Activated naive CD4-positive, alpha-beta T cell treated with anti-CD3 and anti-CD28 coated beads, Interleukin-2, amount 10 ng/mL, durations not matched to agents 7 days and 5 days (primary cell): ENCODE measurements around the gene STX8.
"Not testable (repeated sequence)": the region's sequence is repeated elsewhere in the genome, so short reads cannot be mapped to it uniquely, and the experiment has no call there.

ENCODE experiments used
- CTCF ChIA-PET: fragments of 350-600 bp; sonication (Branson Sonifier 250); formaldehyde crosslinking; loops from one replicate; lab custom pipeline; 2021; ENCODE audit warnings: antibody characterized with exemption; lab: Charles Lee
- DNase-seq: peaks from one replicate; pipeline ENCODE4 v3.0.0-alpha.2; 2020
- H3K27ac Mint-ChIP-seq: one replicate; pipeline ENCODE4 v1.8.0; 2021; ENCODE audit warnings: mild to moderate bottlenecking, moderate library complexity, mixed read lengths
- H3K27me3 Mint-ChIP-seq: one replicate; pipeline ENCODE4 v1.8.0; 2021; ENCODE audit warnings: mild to moderate bottlenecking, mixed read lengths
- H3K36me3 Mint-ChIP-seq: one replicate; pipeline ENCODE4 v1.8.0; 2021; ENCODE audit warnings: mixed read lengths
- H3K4me1 Mint-ChIP-seq: one replicate; pipeline ENCODE4 v1.8.0; 2021; ENCODE audit warnings: mixed read lengths
- H3K4me3 Mint-ChIP-seq: one replicate; pipeline ENCODE4 v1.8.0; 2021; ENCODE audit warnings: mild to moderate bottlenecking, moderate library complexity, mixed read lengths
- H3K9me3 Mint-ChIP-seq: one replicate; pipeline ENCODE4 v1.8.0; 2021; ENCODE audit warnings: mixed read lengths

The STX8 gene

GRCh38 chr17:9467518-9467917 is 108.1 kb downstream of the STX8 start:
- no peak overlapping the region for H3K27ac Mint-ChIP-seq
- peaks cover 39% of the 10 kb centered on the region for H3K4me1 Mint-ChIP-seq
- no peak overlapping the region for H3K4me3 Mint-ChIP-seq
- no peak for DNase-seq
- H3K9me3 Mint-ChIP-seq, result no peaks in the 10 kb centered on the region
- CTCF ChIA-PET, result no interaction called here
- H3K36me3 Mint-ChIP-seq, result peaks cover 7% of the 10 kb centered on the region
- no peaks in the 10 kb centered on the region for H3K27me3 Mint-ChIP-seq

- Mint-ChIP-seq H3K27me3 (no peaks in the 10 kb centered on the region), H3K9me3 (no peaks in the 10 kb centered on the region), H3K27ac (no peak overlapping the region), H3K4me1 (peaks cover 25% of the 10 kb centered on the region), H3K4me3 (no peak overlapping the region), H3K36me3 (peaks cover 7% of the 10 kb centered on the region)
- CTCF ChIA-PET, result no interaction called here
- no peak for DNase-seq
Observed at GRCh38 chr17:9465210-9465921, 110.3 kb downstream of the STX8 start.

GRCh38 chr17:9457005-9457404 is 118.6 kb downstream of the STX8 start:
- Mint-ChIP-seq H3K4me1 (no peaks in the 10 kb centered on the region), H3K36me3 (peaks cover 1% of the 10 kb centered on the region), H3K27ac (no peak overlapping the region), H3K9me3 (peaks cover 2% of the 10 kb centered on the region), H3K4me3 (no peak overlapping the region), H3K27me3 (no peaks in the 10 kb centered on the region)
- CTCF ChIA-PET, result no interaction called here
- no peak for DNase-seq

- no peak overlapping the region for H3K4me3 Mint-ChIP-seq
- H3K9me3 Mint-ChIP-seq, result peaks cover 2% of the 10 kb centered on the region
- DNase-seq, result no peak
- H3K27me3 Mint-ChIP-seq, result no peaks in the 10 kb centered on the region
- no peak overlapping the region for H3K27ac Mint-ChIP-seq
- CTCF ChIA-PET, result no interaction called here
- peaks cover 1% of the 10 kb centered on the region for H3K36me3 Mint-ChIP-seq
- no peaks in the 10 kb centered on the region for H3K4me1 Mint-ChIP-seq
Observed at GRCh38 chr17:9456330-9456729, 119.3 kb downstream of the STX8 start.

- no peak for DNase-seq
- no peak overlapping the region for H3K27ac Mint-ChIP-seq
- H3K36me3 Mint-ChIP-seq, result peaks cover 1% of the 10 kb centered on the region
- no peak overlapping the region for H3K4me3 Mint-ChIP-seq
- CTCF ChIA-PET, result no interaction called here
- H3K9me3 Mint-ChIP-seq, result no peaks in the 10 kb centered on the region
- H3K4me1 Mint-ChIP-seq, result no peaks in the 10 kb centered on the region
- H3K27me3 Mint-ChIP-seq, result no peaks in the 10 kb centered on the region
Observed at GRCh38 chr17:9451934-9452333, 123.7 kb downstream of the STX8 start.

- DNase-seq, H3K9me3 Mint-ChIP-seq, H3K27me3 Mint-ChIP-seq, CTCF ChIA-PET, H3K27ac Mint-ChIP-seq, H3K36me3 Mint-ChIP-seq, H3K4me3 Mint-ChIP-seq, H3K4me1 Mint-ChIP-seq: not testable (repeated sequence)
Observed at GRCh38 chr17:9447298-9447697, 128.3 kb downstream of the STX8 start.

GRCh38 chr17:9446528-9446927 is 129.1 kb downstream of the STX8 start:
- no peak for DNase-seq
- no peak overlapping the region for H3K27ac Mint-ChIP-seq
- peaks cover 4% of the 10 kb centered on the region for H3K36me3 Mint-ChIP-seq
- no peaks in the 10 kb centered on the region for H3K9me3 Mint-ChIP-seq
- H3K27me3 Mint-ChIP-seq, result no peaks in the 10 kb centered on the region
- no peaks in the 10 kb centered on the region for H3K4me1 Mint-ChIP-seq
- H3K4me3 Mint-ChIP-seq, result no peak overlapping the region
- CTCF ChIA-PET, result no interaction called here

GRCh38 chr17:9445424-9445823 is 130.2 kb downstream of the STX8 start:
- DNase-seq, result no peak
- Mint-ChIP-seq H3K9me3 (no peaks in the 10 kb centered on the region), H3K4me3 (no peak overlapping the region), H3K27me3 (no peaks in the 10 kb centered on the region), H3K36me3 (peaks cover 7% of the 10 kb centered on the region), H3K4me1 (no peaks in the 10 kb centered on the region), H3K27ac (no peak overlapping the region)
- CTCF ChIA-PET, result no interaction called here

GRCh38 chr17:9444687-9445086 is 130.9 kb downstream of the STX8 start:
- DNase-seq, result no peak
- Mint-ChIP-seq H3K27me3 (no peaks in the 10 kb centered on the region), H3K36me3 (peaks cover 7% of the 10 kb centered on the region), H3K9me3 (no peaks in the 10 kb centered on the region), H3K4me1 (no peaks in the 10 kb centered on the region), H3K4me3 (no peak overlapping the region), H3K27ac (no peak overlapping the region)
- CTCF ChIA-PET, result no interaction called here

- CTCF ChIA-PET, result no interaction called here
- H3K27ac Mint-ChIP-seq, result no peak overlapping the region
- H3K4me3 Mint-ChIP-seq, result no peak overlapping the region
- no peaks in the 10 kb centered on the region for H3K27me3 Mint-ChIP-seq
- H3K36me3 Mint-ChIP-seq, result peaks cover 7% of the 10 kb centered on the region
- no peaks in the 10 kb centered on the region for H3K4me1 Mint-ChIP-seq
- no peak for DNase-seq
- H3K9me3 Mint-ChIP-seq, result no peaks in the 10 kb centered on the region
Observed at GRCh38 chr17:9443811-9444210, 131.8 kb downstream of the STX8 start.

GRCh38 chr17:9439851-9440250 is 135.8 kb downstream of the STX8 start:
- Mint-ChIP-seq H3K9me3 (no peaks in the 10 kb centered on the region), H3K27me3 (no peaks in the 10 kb centered on the region), H3K4me3 (no peak overlapping the region), H3K36me3 (peaks cover 7% of the 10 kb centered on the region), H3K27ac (no peak overlapping the region), H3K4me1 (no peaks in the 10 kb centered on the region)
- CTCF ChIA-PET, result no interaction called here
- DNase-seq, result no peak

- no peak overlapping the region for H3K27ac Mint-ChIP-seq
- no peak for DNase-seq
- no peak overlapping the region for H3K4me3 Mint-ChIP-seq
- no peaks in the 10 kb centered on the region for H3K9me3 Mint-ChIP-seq
- H3K36me3 Mint-ChIP-seq, result peaks cover 3% of the 10 kb centered on the region
- H3K27me3 Mint-ChIP-seq, result no peaks in the 10 kb centered on the region
- CTCF ChIA-PET, result interaction anchor here (0.6 kb wide), 1 partner anchor 38 kb away, joined by 3 read pairs; no protein-coding TSS in a partner anchor
- H3K4me1 Mint-ChIP-seq, result peaks cover 11% of the 10 kb centered on the region
Observed at GRCh38 chr17:9436630-9437029, 139.0 kb downstream of the STX8 start.

- H3K4me3 Mint-ChIP-seq, result no peak overlapping the region
- no peaks in the 10 kb centered on the region for H3K9me3 Mint-ChIP-seq
- no peak overlapping the region for H3K27ac Mint-ChIP-seq
- no peak for DNase-seq
- CTCF ChIA-PET, result no interaction called here
- H3K4me1 Mint-ChIP-seq, result peaks cover 11% of the 10 kb centered on the region
- H3K36me3 Mint-ChIP-seq, result no peaks in the 10 kb centered on the region
- H3K27me3 Mint-ChIP-seq, result no peaks in the 10 kb centered on the region
Observed at GRCh38 chr17:9435165-9435564, 140.5 kb downstream of the STX8 start.

GRCh38 chr17:9434642-9435057 is 141.0 kb downstream of the STX8 start:
- Mint-ChIP-seq H3K27ac (no peak overlapping the region), H3K9me3 (no peaks in the 10 kb centered on the region), H3K27me3 (no peaks in the 10 kb centered on the region), H3K4me1 (peaks cover 11% of the 10 kb centered on the region), H3K4me3 (no peak overlapping the region), H3K36me3 (no peaks in the 10 kb centered on the region)
- CTCF ChIA-PET, result interaction anchor here (0.8 kb wide), 1 partner anchor 180 kb away, joined by 3 read pairs; no protein-coding TSS in a partner anchor
- DNase-seq, result no peak

GRCh38 chr17:9432934-9433421 is 142.6 kb downstream of the STX8 start:
- Mint-ChIP-seq H3K4me1 (peaks cover 11% of the 10 kb centered on the region), H3K27me3 (no peaks in the 10 kb centered on the region), H3K27ac (no peak overlapping the region), H3K36me3 (no peaks in the 10 kb centered on the region), H3K4me3 (no peak overlapping the region), H3K9me3 (no peaks in the 10 kb centered on the region)
- CTCF ChIA-PET, result no interaction called here
- DNase-seq, result no peak
